Glomerular endothelial cell (primary cell): ENCODE measurements around the gene FBXL17. TPM values are rescaled to one million over a fixed set of nuclear protein-coding genes. Genes with fewer than 3 reads are reported as not detected.

ENCODE experiments used
- DNase-seq: peaks from one replicate; pipeline ENCODE4 v3.0.0-alpha.2; 2011; ENCODE audit warnings: low read depth, low spot score; ENCODE audit errors: extremely low read depth
- total RNA-seq: library from RNA; depleted of rRNA; stranded (reverse); fragments of >200 nt; gene quantifications from 2 replicates; pipeline ENCODE4 v1.2.3, GENCODE V29; 2015

FBXL17 gene
- total RNA-seq, 1 donor from 2014 or later, result 10.6 TPM

DNA sequence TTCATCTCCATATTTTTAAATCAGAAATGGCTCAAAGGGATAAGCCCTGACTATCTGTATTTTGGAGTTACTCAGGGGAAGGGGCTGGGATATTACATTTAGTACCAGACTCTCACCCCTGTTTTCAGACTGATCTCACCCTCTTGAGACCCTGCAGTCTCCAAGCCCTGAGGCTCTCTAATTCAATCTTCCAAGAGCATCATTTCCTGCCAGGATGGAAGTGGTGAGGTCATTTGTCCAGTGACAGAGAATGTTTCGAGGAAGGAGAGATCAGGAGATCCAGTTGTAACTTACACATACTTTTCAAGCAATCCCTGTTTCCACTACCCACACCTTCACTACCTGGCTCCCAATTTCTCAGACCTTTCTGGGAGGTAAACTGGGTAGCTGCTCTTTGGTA is 415.7 kb downstream of the FBXL17 start:
- DNase-seq, result no peak

DNA sequence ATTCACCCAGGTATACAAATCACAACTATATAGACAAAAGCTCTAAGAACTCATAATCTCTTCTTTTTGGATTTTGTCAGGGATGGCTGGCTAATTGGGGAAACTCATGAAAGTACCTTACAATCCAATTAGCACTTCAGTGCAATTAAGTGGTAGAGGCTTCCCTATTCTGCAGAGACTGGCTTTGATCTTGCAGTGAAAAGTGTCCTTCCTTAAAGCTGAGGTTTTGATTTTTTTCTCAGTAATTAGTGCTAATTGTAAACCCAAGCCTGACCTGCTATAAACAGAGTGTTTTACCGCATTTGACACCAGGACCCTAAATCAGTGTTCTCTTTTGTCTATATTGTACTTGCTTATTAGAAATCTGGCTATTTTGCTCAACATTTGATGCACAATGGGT is 417.2 kb downstream of the FBXL17 start:
- DNase-seq, result no peak

DNA sequence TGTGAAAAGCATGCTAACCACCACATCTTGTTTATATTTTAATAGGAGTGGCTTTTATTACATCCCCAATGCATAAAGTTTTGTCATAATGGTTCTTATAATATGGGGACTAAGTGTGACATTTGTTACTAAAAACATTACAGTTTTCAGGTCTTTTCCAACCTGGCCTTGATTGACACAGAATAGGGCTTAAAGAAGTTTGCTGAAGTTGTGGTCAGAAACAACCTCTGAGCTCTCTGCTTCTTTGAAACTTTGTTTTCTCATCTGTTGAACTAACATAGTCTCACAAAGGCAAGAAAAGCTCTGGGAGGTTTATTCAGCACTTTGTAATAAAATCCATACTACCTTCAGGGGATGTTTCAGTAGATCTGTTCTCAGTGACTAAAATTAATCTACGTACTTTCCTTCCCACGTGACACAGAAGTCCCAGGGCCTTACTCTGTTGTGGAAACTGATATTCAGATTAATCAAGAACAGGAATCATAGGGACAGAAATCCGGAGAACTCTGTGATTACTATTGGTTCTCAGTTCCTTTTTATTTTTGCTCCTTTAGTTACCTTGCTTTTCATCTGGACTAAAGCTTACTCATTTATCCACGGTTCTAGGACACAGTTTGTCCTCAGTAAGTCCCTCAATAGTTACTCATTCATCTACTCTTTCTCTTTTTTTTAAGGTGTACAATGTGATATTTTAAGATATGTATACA is 422.2 kb downstream of the FBXL17 start:
- DNase-seq, result no peak

DNA sequence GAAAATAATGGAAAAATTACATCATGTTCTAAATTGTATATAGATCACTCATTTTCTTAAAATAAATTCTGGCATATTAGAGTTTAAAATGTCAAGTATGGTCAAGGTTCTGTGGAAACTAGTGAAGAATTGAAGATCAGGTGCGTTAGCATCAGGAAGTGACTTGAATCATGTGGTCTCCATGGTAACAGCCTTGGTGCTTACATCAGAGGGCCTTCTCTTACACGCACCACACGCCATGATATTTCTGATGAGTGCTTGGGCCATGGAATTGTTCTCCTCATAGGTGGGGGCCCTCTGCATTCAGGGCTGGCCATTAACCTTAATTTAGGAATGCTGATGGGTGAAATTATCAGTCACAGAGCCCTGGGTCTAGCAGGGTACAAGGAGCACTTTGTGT is 423.0 kb downstream of the FBXL17 start:
- DNase-seq, result no peak

DNA sequence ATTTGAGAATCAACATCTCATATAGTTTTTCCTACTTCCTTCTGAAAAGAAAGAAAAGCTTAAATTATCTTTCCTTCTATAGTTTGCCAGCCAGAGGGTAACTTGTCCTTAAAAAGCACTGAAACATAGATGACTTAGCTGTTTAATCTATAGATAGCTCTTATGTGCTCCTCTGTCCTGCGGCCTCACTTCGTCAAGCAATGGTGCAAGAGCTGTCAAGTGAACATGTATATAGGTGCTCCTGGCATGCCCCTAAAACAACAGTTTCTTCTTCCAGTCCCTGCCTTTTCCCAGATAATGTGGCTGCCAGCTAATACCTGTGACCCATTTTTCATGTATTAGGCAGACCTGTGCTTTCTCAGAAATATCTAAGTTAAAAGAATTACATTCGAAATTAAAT is 423.5 kb downstream of the FBXL17 start:
- DNase-seq, result no peak

DNA sequence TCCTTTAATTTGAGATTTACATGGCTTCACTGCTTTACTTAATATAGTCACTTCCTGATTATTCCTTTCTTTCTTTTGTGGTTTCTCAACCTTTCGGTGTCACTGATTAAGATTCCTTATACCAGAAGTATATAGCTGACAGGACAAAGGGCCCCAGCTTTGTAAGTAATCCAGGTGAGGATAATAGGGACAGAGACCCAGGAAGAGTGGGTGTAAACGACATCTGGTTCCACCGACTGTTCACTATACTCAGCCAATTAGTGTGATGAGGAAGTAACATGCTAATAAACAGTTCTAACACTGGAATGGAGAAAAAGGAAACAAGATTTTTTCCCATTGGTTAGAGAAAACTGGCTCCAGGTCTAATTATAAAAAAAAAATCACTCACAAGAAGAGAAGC is 424.8 kb downstream of the FBXL17 start:
- DNase-seq, result no peak

DNA sequence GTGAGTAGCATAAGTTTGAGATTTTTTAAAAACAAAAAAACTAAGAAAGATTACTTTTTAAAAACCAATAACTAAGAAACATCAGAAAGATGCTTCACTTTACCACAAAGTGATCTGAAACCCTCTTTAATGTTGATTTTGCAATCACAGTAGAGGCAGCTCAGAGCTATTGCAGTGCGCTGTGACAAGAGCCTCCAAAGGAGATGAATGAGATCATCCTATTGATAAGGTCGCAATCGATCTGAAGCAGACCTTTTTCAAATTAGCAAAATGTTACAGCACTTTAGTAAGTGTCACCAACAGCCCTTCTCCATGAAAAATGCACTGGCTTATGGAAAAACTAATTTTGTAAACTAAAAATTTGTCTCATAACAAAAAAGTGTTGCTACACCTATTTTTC is 426.6 kb downstream of the FBXL17 start:
- DNase-seq, result no peak

DNA sequence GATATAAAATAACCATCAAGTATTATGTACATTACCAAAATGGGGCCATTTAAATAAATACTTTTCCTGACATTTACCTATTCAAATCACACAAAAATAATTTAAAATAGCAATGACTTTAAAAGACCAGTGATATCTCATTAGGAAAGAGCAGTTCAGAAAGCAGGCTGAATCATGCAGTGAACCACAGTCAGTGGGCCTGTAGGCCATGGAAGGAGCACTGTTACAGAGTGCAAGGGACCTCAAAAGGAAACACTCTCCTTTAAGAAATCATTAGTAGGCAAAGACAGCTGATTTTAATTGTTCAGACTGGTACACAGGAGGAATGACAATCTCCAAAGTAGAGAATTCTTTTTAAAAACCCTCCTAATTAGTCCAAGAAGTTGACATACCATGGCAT is 427.6 kb downstream of the FBXL17 start:
- DNase-seq, result no peak

DNA sequence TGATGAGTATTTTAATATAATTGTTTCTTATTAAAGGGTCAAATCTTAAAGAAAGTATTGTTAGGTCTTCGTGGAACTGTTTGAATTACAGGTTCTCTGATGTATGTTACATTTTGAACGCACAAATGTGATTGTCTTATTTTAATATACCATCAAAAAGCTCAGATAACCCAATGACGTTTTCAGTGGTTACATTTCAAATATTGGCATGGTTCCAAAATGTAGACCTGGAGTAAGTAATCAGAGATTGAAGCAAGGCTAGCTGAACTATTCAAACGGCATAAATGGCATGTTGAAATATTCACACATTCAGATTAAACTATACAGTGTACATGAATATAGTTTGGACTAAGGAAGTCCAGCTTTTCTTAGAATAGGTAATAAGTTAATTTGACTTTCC is 429.4 kb downstream of the FBXL17 start:
- DNase-seq, result no peak

DNA sequence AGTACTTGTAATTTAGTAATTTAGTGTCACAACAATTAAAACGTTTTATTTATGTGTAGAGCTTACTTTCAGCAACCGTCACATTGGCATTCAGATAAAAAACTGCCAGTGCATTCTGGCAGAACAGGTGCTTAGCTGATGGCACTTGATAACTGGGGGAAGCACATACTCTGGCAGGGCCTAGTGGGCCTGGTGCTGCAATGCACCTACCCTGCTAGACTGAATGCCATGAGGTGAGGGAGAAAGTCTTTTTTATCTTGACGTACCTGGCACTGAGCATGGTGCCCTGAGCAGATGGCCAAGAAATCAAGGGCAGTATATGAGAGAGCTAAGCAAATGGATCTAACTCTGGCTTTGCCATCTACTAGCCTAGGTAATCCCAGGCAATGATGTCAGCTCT is 430.6 kb downstream of the FBXL17 start:
- no peak for DNase-seq

DNA sequence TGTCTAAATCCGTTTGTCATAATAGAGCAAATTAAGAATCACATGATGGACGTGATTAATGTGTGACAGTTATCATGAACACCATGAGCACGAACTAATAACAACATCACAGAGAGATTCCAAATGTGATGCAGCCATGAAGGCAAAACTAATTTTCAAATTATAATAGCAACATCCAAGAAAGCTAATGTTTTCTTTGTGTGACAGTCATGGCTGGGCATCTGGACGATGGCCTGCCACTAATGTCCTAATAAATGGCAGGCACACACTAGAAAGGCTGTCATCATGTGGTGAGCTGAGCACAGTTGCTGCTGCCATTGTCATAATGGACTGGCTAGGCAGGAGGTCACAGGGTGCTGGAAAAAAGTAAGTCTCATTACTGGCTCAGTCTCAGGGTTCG is 431.1 kb downstream of the FBXL17 start:
- no peak for DNase-seq

DNA sequence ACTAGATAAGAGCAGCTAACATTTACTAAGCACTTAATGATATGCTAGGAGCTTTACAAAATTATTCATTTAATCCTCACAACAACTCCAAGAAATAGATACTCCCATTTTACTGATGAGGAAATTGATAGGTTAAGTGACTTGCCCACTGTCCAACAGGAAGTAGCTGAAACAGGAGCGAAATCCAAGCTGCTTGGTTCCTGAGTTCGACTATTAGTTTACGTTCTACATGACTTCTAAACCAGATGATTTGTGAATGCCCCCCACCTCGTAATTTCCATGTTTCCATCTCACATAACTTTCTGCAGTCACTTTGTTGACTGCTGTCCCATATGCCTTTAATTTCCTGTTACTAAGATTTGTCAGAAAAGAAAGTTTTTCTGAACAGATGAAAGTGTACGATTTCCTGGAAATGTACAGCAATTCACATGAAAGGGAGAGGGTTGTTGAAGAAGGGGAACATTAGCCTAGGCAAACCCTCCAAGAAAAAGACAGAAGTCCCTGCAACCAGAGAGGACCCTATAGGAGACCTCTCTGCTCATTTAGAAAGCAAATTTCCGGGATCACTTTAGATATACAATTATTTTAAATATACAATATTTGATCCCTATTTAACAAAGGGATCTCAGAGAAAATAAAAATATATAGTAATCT is 432.1 kb downstream of the FBXL17 start:
- DNase-seq, result no peak

DNA sequence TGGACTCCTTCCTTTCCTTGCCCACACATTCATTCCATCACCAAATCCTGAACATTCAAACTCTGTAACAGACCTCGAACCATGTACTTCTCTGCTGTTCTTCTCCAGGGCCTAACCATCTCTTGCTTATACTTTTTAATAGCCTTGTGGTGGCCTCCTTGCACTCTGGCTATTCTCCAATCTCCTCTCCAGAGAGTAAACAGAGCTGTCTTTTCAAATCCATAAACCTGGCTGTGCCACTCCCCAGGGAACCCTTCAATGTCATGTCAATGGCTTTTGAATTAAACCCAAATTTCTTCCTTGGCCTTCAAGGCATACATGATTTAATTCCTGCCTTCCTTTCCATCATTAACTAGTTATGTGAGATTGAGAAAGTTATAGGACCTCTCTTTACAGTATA is 433.5 kb downstream of the FBXL17 start:
- no peak for DNase-seq

DNA sequence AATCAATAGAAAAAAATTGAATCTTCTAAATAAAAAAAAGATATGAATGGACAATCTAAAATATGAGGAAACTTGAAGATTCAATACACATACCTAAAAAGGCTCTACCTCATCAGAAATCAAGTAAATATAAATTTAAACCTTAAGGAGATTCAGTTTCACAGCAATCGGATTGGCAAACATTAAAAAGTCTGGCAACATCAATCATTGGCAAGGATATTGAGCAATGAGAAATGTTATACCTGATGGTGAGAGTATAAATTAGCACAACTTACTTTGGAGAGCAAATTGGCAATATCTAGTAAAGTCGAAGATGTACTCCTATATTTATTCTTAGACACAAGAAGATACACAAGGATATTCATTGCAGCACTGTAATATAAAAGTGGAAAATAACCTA is 436.8 kb downstream of the FBXL17 start:
- DNase-seq, result no peak

DNA sequence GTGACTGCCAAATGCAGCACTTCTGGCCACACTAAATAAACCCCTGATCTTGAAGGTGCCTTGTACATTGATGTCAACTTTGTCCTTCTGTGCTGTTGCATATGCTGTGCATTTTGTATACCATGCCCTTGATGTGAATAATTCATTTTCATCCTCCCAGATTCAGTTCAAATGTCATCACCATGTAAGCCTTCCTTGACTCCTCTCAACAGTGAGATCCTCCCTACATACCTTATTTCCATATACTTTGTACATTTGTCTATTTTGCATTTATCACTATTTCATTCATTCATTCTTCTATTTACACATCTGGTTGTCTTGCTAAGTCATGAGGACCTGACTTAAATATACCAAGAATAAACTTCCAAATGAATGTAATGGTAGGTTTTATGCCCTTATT is 438.0 kb downstream of the FBXL17 start:
- DNase-seq, result no peak

DNA sequence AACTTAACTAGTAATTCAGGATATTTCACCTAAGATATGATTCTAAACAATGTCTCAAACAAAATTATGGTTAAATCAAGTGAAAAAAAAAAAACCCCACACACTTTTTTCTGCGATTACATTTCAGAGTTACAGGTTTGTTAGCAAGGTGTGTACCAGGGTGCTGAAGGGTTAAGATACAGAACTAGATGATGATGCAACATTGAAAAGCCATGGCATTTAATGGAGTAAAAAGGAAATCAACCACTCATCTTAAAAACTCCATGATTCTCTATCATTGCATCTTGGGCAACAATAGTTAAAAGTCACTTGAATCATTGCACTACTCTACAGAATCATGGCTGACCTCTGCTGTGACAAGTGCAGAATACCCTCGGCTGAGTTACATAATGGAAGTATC is 440.9 kb downstream of the FBXL17 start:
- DNase-seq, result no peak

DNA sequence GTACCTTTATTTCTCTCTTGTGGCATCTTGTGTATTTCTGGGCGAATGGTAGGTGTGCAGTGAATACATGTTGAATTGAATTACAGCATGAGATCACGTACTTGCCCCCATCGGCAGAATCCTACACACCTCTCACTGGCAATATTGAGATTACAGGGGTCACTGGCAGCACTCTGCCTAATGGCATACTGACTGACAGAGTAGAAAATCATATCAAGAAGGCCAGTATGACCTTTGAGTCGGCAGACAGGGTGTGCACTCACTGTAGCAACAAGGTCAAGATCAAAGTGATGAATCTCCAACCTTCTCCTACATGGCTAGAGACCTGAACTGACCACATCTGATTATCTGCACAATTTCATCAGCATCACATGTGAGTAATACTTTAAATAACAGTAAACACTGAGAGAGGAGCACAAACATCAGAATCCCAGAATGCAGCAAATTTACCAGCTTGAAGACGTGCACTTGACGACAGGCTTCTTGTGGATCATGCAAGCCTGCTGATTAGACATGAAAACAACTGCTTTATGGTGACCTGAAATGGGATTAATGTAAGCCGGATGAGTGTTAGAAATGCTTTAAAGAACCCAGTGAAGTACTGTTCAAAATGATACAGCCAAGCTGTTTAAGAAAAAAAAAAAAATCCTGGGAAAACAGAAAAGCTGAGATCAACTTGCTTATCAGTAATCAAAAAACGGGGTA is 444.1 kb downstream of the FBXL17 start:
- no peak for DNase-seq

DNA sequence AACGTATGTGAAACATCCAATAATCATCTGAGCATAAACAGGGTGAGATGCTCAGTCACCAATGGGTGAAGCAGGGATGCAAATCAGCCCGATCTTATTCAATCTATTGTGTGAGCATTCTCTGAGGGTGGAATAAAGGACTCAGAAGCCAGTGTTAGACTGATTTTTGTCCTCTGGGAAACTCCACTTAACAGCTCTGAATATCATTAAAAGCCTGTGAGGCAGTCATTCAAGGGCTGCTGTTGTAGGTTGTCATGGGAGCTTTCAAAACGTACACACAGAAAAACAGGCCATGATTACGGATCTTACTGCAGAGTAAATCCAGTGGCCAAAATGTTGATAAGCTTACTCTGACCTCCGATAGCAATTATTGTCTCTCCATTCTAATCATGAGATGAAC is 444.7 kb downstream of the FBXL17 start:
- DNase-seq, result no peak

DNA sequence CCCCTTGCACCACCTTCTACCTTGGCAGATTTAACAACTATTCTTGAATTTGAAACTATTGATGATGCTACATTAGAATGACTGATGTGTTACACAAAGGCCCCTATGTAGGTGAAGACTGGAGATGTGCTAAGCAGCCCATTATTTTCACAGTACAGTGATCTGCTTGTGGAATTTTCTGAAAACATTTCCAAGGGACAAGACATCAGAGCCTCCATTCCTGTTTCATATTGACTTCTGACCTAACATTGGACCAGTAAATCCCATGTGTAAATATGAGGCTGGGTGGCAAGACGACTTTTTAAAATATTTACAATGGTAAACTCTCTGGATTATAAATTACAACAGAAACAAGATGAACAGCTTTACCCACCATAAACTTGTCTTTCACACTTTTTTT is 445.4 kb downstream of the FBXL17 start:
- DNase-seq, result no peak

DNA sequence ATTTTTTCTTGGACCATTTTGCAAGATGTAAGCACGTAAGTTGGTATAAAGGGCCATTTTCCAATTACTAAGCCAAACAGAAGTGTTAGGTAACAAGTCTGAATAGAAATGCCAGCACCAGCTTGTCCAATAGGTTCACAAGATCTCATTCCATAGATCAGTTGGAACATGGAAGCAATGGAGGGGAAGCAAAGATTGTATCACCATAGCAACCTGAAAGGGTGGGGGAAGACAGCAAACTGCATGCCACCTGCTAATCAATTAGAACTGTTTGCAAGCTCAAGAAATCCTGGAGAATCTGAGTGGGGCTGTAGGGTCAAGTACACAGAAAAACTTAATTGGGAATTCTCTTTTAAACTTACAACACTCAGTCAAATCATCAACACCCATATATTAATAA is 446.3 kb downstream of the FBXL17 start:
- DNase-seq, result no peak

DNA sequence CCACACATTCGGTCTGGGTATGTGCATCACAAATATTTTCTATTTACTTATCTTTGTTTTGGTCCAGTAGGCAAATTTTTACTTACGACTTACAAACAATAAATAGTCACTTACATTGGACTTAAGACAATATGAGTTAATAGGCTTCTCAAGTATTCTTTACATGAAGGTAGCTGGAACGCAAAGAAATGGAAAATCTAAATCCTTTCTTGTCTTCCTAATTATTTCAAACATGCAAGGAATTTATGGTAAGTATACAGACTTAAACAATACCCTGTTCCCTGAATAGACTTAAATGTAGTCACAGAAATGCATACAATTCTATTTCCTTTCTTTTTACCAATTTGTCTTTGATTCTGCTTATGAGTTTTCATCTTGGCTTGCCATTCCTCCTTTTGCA is 448.6 kb downstream of the FBXL17 start:
- no peak for DNase-seq

DNA sequence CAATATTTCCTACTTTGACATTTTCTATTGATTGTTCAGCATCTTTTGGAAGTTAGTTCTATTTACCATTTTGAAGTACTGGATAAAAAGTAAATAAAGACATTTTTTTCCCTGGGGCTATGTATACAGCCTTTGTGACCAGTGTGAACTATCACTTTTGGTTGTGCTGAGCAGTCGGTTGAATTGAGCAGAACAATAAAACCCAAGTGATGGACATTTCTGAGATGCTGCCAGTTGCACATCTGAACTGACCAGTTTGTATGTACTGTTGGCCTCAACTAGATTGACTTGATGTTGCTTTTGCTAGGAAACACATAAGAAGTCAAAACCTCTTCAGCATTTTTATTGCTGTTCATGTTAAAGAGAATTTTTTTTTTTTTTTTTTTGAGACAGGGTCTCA is 451.0 kb downstream of the FBXL17 start:
- no peak for DNase-seq
